ENCODE measurements around the gene RBM20.

Gene RBM20

GRCh38 chr10:110827875-110828274, 183.7 kb downstream of the RBM20 start:
- no peak for DNase-seq (ENCODE audit: extremely low read depth in 1 of 2, low read depth in 1 of 2)

- no peak for DNase-seq (ENCODE audit: extremely low read depth in 1 of 2, low read depth in 1 of 2)
Observed at GRCh38 chr10:110828525-110828924, 184.4 kb downstream of the RBM20 start.

- DNase-seq (ENCODE audit: extremely low read depth in 1 of 2, low read depth in 1 of 2) = no peak
Observed at GRCh38 chr10:110829721-110830410, 185.7 kb downstream of the RBM20 start.

GRCh38 chr10:110833234-110833940, 189.3 kb downstream of the RBM20 start:
- no peak for DNase-seq (ENCODE audit: extremely low read depth in 1 of 2, low read depth in 1 of 2)

GRCh38 chr10:110833941-110834628, 189.9 kb downstream of the RBM20 start:
- DNase-seq (ENCODE audit: extremely low read depth in 1 of 2, low read depth in 1 of 2) = no peak

- no peak for DNase-seq (ENCODE audit: extremely low read depth in 1 of 2, low read depth in 1 of 2)
Observed at GRCh38 chr10:110834629-110835301, 190.6 kb downstream of the RBM20 start.

GRCh38 chr10:110835841-110836240, 191.7 kb downstream of the RBM20 start:
- no peak for DNase-seq (ENCODE audit: extremely low read depth in 1 of 2, low read depth in 1 of 2)

- DNase-seq (ENCODE audit: extremely low read depth in 1 of 2, low read depth in 1 of 2) = no peak
Observed at GRCh38 chr10:110836706-110837105, 192.6 kb downstream of the RBM20 start.

- DNase-seq (ENCODE audit: extremely low read depth in 1 of 2, low read depth in 1 of 2) = no peak
Observed at GRCh38 chr10:110837418-110838171, 193.5 kb downstream of the RBM20 start.

GRCh38 chr10:110840225-110840922, 196.2 kb downstream of the RBM20 start:
- DNase-seq (ENCODE audit: extremely low read depth in 1 of 2, low read depth in 1 of 2) = no peak

GRCh38 chr10:110840923-110841428, 196.8 kb downstream of the RBM20 start:
- no peak for DNase-seq (ENCODE audit: extremely low read depth in 1 of 2, low read depth in 1 of 2)

GRCh38 chr10:110841767-110842267, 197.7 kb downstream of the RBM20 start:
- no peak for DNase-seq (ENCODE audit: extremely low read depth in 1 of 2, low read depth in 1 of 2)

- no peak for DNase-seq (ENCODE audit: extremely low read depth in 1 of 2, low read depth in 1 of 2)
Observed at GRCh38 chr10:110842326-110842904, 198.3 kb downstream of the RBM20 start.

GRCh38 chr10:110843031-110843430, 198.9 kb downstream of the RBM20 start:
- no peak for DNase-seq (ENCODE audit: extremely low read depth in 1 of 2, low read depth in 1 of 2)

GRCh38 chr10:110843796-110844616, 199.9 kb downstream of the RBM20 start:
- no peak for DNase-seq (ENCODE audit: extremely low read depth in 1 of 2, low read depth in 1 of 2)

- no peak for DNase-seq (ENCODE audit: extremely low read depth in 1 of 2, low read depth in 1 of 2)
Observed at GRCh38 chr10:110844617-110844881, 200.4 kb downstream of the RBM20 start.

GRCh38 chr10:110845192-110845755, 201.1 kb downstream of the RBM20 start:
- no peak for DNase-seq (ENCODE audit: extremely low read depth in 1 of 2, low read depth in 1 of 2)
